Mesenchymal stem cell (in vitro differentiated cells and primary cell): ENCODE measurements around the gene MFN2. TPM values are rescaled to one million over a fixed set of nuclear protein-coding genes. Genes with fewer than 3 reads are reported as not detected.

ENCODE experiments used
- DNase-seq: peaks from one replicate; pipeline ENCODE4 v3.0.0-alpha.2; 2013
- H2AFZ ChIP-seq: one replicate; pipeline ENCODE4 v1.6.1; 2013; ENCODE audit warnings: low read depth, mild to moderate bottlenecking, control low read depth, inconsistent platforms, low read length, moderate library complexity
- H2AK5ac ChIP-seq: 2 replicates; pipeline ENCODE4 v1.6.1; 2013; ENCODE audit warnings: low read length, moderate library complexity, mild to moderate bottlenecking, inconsistent platforms; ENCODE audit not compliant: severe bottlenecking
- H2BK120ac ChIP-seq: one replicate; pipeline ENCODE4 v1.6.1; 2013; ENCODE audit warnings: low read depth, mild to moderate bottlenecking, inconsistent platforms, low read length, moderate library complexity
- H2BK12ac ChIP-seq, 2 experiments: one replicate each; pipeline ENCODE4 v1.6.1; 2013; ENCODE audit warnings: inconsistent platforms in 2 of 2, low read length in 2 of 2, mild to moderate bottlenecking in 2 of 2, moderate library complexity in 2 of 2, control low read depth in 1 of 2
- H2BK15ac ChIP-seq: one replicate; pipeline ENCODE4 v1.6.1; 2013; ENCODE audit warnings: mild to moderate bottlenecking, low read depth, inconsistent platforms; ENCODE audit not compliant: poor library complexity, severe bottlenecking
- H2BK5ac ChIP-seq: 2 replicates; pipeline ENCODE4 v1.6.1; 2013; ENCODE audit warnings: low read depth, mild to moderate bottlenecking, low read length, control low read depth, inconsistent platforms; ENCODE audit not compliant: poor library complexity, severe bottlenecking
- H3K14ac ChIP-seq, 2 experiments: one replicate each; pipeline ENCODE4 v1.6.1; 2013; ENCODE audit warnings: inconsistent platforms in 2 of 2, low read length in 2 of 2, control low read depth in 1 of 2, mild to moderate bottlenecking in 1 of 2, moderate library complexity in 1 of 2
- H3K18ac ChIP-seq, 2 experiments: one replicate each; pipeline ENCODE4 v1.6.1; 2013; ENCODE audit warnings: inconsistent platforms in 2 of 2, low read length in 2 of 2, control low read depth in 1 of 2, low read depth in 1 of 2, mild to moderate bottlenecking in 1 of 2
- H3K23ac ChIP-seq, 2 experiments: one replicate each; pipeline ENCODE4 v1.6.1; 2013; ENCODE audit warnings: inconsistent platforms in 2 of 2, low read length in 2 of 2, mild to moderate bottlenecking in 2 of 2, moderate library complexity in 2 of 2, control low read depth in 1 of 2
- H3K27ac ChIP-seq: 2 replicates; pipeline ENCODE4 v1.5.1; 2013; ENCODE audit warnings: mild to moderate bottlenecking, moderate library complexity, low read length, control low read depth, inconsistent platforms; ENCODE audit not compliant: poor library complexity, severe bottlenecking
- H3K27me3 ChIP-seq, 2 experiments: 2 replicates each; pipeline versions ENCODE4 v1.6.1 to v1.7.0; 2013; ENCODE audit warnings: low read length in 2 of 2, mild to moderate bottlenecking in 2 of 2, moderate library complexity in 2 of 2, control low read depth in 1 of 2, inconsistent platforms in 1 of 2; ENCODE audit not compliant: control insufficient read depth in 1 of 2, insufficient read depth in 1 of 2
- H3K36me3 ChIP-seq, 2 experiments: 2 replicates each; pipeline versions ENCODE4 v1.6.1 to v1.7.0; 2013; ENCODE audit warnings: low read length in 2 of 2, control low read depth in 1 of 2, inconsistent platforms in 1 of 2, low read depth in 1 of 2, mild to moderate bottlenecking in 1 of 2; ENCODE audit not compliant: insufficient read depth in 2 of 2, control insufficient read depth in 1 of 2
- H3K4ac ChIP-seq, 2 experiments: one replicate each; pipeline ENCODE4 v1.6.1; 2013; ENCODE audit warnings: inconsistent platforms in 2 of 2, low read length in 2 of 2, mild to moderate bottlenecking in 2 of 2, moderate library complexity in 2 of 2, control low read depth in 1 of 2, low read depth in 1 of 2
- H3K4me1 ChIP-seq: 2 replicates; pipeline ENCODE4 v1.6.1; 2013; ENCODE audit warnings: low read depth, low read length, control low read depth; ENCODE audit not compliant: control insufficient read depth, insufficient read depth
- H3K4me2 ChIP-seq: 2 replicates; pipeline ENCODE4 v1.6.1; 2013; ENCODE audit warnings: low read length, mild to moderate bottlenecking, inconsistent platforms; ENCODE audit not compliant: poor library complexity, severe bottlenecking
- H3K4me3 ChIP-seq, 2 experiments: 2 replicates each; pipeline versions ENCODE4 v1.5.1 to v1.7.0; 2013; ENCODE audit warnings: low read length in 2 of 2, mild to moderate bottlenecking in 2 of 2, control low read depth in 1 of 2, low read depth in 1 of 2; ENCODE audit not compliant: insufficient read depth in 1 of 2
- H3K79me1 ChIP-seq: replicated peaks from 2 replicates; pipeline ENCODE4 v1.6.1; 2013; ENCODE audit warnings: mild to moderate bottlenecking, control low read depth, low read length, inconsistent platforms; ENCODE audit not compliant: poor library complexity, severe bottlenecking
- H3K9ac ChIP-seq: 2 replicates; pipeline ENCODE4 v1.7.0; 2013; ENCODE audit warnings: mild to moderate bottlenecking, low read length, moderate library complexity
- H3K9me3 ChIP-seq: 2 replicates; pipeline ENCODE4 v1.7.0; 2013; ENCODE audit warnings: mild to moderate bottlenecking, low read length; ENCODE audit not compliant: control insufficient read depth
- H4K8ac ChIP-seq: one replicate; pipeline ENCODE4 v1.6.1; 2013; ENCODE audit warnings: inconsistent platforms, mild to moderate bottlenecking, low read length, moderate library complexity
- H4K91ac ChIP-seq: one replicate; pipeline ENCODE4 v1.6.1; 2013; ENCODE audit warnings: mild to moderate bottlenecking, low read length, inconsistent platforms
- WGBS: methylation state at CpG from one replicate; pipeline ENCODE4 v1.1.7; 2013; ENCODE audit warnings: mixed read lengths; 5-methylcytosine and 5-hydroxymethylcytosine counted together
- small RNA-seq: library from polyadenylated mRNA; stranded (forward); fragments of <200 nt; extraction: miRNeasy Mini kit (QIAGEN cat#:217004); gene quantifications from one replicate; pipeline ENCODE3, GENCODE V24; 2013; ENCODE audit warnings: low read depth

MFN2 gene

DNA sequence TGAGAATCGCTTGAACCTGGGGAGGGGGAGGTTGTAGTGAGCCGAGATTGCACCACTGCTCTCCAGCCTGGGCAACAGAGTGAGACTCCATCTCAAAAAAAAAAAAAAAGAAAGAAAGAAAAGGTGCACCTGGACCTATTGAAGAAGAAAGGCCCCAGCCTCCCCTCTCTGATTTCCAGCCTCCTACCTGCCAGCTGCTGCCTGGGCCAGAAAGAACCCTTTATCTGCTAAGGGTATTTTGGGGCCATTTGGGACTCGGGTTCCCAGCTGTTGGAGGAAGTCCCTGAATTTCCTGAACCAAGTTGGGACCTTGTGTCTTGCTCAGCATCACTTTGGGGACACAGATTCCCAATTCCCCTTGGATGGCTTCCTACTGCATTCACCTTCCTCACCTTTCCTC is 79.0 kb downstream of the MFN2 start:
- no peak overlapping the region for H2BK15ac ChIP-seq
- no peak overlapping the region for H3K23ac ChIP-seq
- H2AK5ac ChIP-seq = no peak overlapping the region
- H3K4me3 ChIP-seq = no peak overlapping the region
- no peak overlapping the region for H3K14ac ChIP-seq
- no peak overlapping the region for H2BK12ac ChIP-seq
- peaks cover 14% of the 10 kb centered on the region for H3K4me1 ChIP-seq
- H3K36me3 ChIP-seq = no peaks in the 10 kb centered on the region
- no peak overlapping the region for H3K18ac ChIP-seq
- DNase-seq = no peak
- H2BK120ac ChIP-seq = no peak overlapping the region
- H4K8ac ChIP-seq = no peak overlapping the region
- H3K4ac ChIP-seq = no peak overlapping the region
- H3K9ac ChIP-seq = no peak overlapping the region
- H4K91ac ChIP-seq = no peak overlapping the region
- H2AFZ ChIP-seq = no peak overlapping the region
- peaks cover 26 to 40% of the 10 kb centered on the region in 2 experiments for H3K27me3 ChIP-seq
- H2BK5ac ChIP-seq = no peak overlapping the region
- no peaks in the 10 kb centered on the region for H3K79me1 ChIP-seq
- no peak overlapping the region for H3K4me2 ChIP-seq
- WGBS = 91% methylated on average over 2 of the region's 3 CpGs
- H3K27ac ChIP-seq = no peak overlapping the region
- peaks cover 4% of the 10 kb centered on the region for H3K9me3 ChIP-seq

DNA sequence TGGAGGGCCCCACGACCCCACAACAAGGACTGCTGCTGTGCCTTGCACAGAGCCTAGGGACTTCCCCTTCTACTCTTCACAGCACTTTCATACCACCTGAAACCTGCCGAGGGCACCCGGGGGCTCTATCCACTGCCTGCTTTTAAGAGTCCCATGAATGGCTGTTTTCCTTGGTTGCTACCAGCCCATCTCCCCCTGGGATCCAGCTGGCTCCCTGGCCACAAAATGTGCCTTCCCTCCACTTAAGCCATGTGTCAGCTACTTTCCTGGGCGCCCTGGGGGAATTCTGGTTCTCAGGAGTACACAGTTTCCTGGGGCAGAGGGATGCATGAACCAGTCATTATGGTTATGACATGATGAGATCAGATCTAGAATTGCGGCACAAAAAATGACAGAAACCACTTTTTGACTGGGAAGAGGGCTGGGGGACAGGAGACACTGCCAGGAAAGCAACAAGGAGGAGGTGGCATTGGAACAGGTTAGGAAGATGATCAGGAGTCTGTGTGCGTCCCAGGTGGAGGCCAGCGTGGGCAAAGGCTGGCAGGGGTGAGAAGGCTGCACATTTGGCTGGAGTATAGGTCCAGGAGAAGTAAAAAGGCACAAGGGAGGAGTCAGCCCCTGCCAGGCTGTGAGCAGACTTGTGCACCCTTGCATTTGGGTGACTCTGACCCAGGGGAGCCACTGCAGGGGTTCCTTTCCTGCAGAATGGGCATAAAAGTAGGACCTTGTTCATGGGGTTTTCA is 79.6 kb downstream of the MFN2 start:
- Histone ChIP-seq H4K91ac (no peak overlapping the region), H3K4me3 (no peak overlapping the region), H3K23ac (no peak overlapping the region), H3K79me1 (no peaks in the 10 kb centered on the region), H2AK5ac (no peak overlapping the region), H3K9ac (no peak overlapping the region), H2AFZ (no peak overlapping the region), H3K4me2 (no peak overlapping the region), H3K36me3 (no peaks in the 10 kb centered on the region), H3K4ac (no peak overlapping the region), H2BK5ac (no peak overlapping the region), H3K27me3 (peaks cover 32 to 46% of the 10 kb centered on the region in 2 experiments), H2BK12ac (no peak overlapping the region), H3K9me3 (peaks cover 4% of the 10 kb centered on the region), H2BK120ac (no peak overlapping the region), H3K4me1 (peaks cover 14% of the 10 kb centered on the region), H4K8ac (no peak overlapping the region), H3K27ac (no peak overlapping the region), H2BK15ac (no peak overlapping the region), H3K18ac (no peak overlapping the region), H3K14ac (no peak overlapping the region)
- DNase-seq = no peak
- 74% methylated on average over 7 of the region's 7 CpGs for WGBS

DNA sequence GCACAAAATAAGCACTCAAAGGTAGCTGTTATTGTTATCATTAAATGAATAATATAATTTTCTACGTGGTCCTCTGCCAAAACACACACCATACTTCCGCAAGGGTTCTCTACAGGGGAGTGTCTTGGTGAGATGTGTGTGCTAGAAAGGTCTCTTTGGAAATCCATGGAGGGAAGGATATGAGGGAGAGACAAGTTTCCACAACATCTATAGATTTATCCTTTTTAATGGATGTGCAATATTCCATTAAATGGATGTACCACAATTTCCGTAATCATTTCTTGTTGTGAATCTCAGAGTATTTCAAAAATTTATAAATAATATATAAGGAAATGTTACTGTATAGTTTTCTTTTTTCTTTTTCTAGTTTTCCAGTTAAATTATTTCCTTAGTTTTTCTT is 80.3 kb downstream of the MFN2 start:
- H3K36me3 ChIP-seq = no peaks in the 10 kb centered on the region
- H3K23ac ChIP-seq = no peak overlapping the region
- no peak overlapping the region for H2AFZ ChIP-seq
- no peak overlapping the region for H3K18ac ChIP-seq
- H3K79me1 ChIP-seq = no peaks in the 10 kb centered on the region
- H3K27ac ChIP-seq = no peak overlapping the region
- no peak overlapping the region for H2BK12ac ChIP-seq
- H3K9me3 ChIP-seq = peaks cover 4% of the 10 kb centered on the region
- H4K91ac ChIP-seq = no peak overlapping the region
- no peak overlapping the region for H4K8ac ChIP-seq
- no peak overlapping the region for H3K4me3 ChIP-seq
- H3K27me3 ChIP-seq = peaks cover 36 to 50% of the 10 kb centered on the region in 2 experiments
- H2BK15ac ChIP-seq = no peak overlapping the region
- H2BK5ac ChIP-seq = no peak overlapping the region
- H3K9ac ChIP-seq = no peak overlapping the region
- no peak overlapping the region for H3K4ac ChIP-seq
- WGBS = no CpG with 5 or more reads among the region's 3 CpGs
- H2AK5ac ChIP-seq = no peak overlapping the region
- H3K4me1 ChIP-seq = peaks cover 14% of the 10 kb centered on the region
- H3K4me2 ChIP-seq = no peak overlapping the region
- H2BK120ac ChIP-seq = no peak overlapping the region
- no peak overlapping the region for H3K14ac ChIP-seq
- DNase-seq = no peak

Small RNA genes lying within 50 kb of the gene (small RNA-seq; reads per million reads assigned to genes)
- gene AL096840.1 (not detected), gene MIR6729 (not detected), gene RF00019 (not detected), gene RN7SL649P (not detected)
